GM12878 (cell line): ENCODE measurements around the gene ZNF410. TPM values are rescaled to one million over a fixed set of nuclear protein-coding genes. Genes with fewer than 3 reads are reported as not detected.

Experiments
- KLF5 ChIP-seq: fragments of 450-650 bp; IDR thresholded peaks from 2 replicates; pipeline ENCODE4 v1.6.1; 2014; ENCODE audit warnings: mild to moderate bottlenecking; ENCODE audit not compliant: partially characterized antibody
- NRF1 ChIP-seq: conservative IDR thresholded peaks from 2 replicates; pipeline ENCODE4 v1.6.1; 2011; ENCODE audit warnings: mild to moderate bottlenecking, low read depth, low read length, improper control_type of control experiment
- PAX8 ChIP-seq: fragments of 450-650 bp; IDR thresholded peaks from 2 replicates; pipeline ENCODE4 v1.6.1; 2017; ENCODE audit warnings: mild to moderate bottlenecking, moderate library complexity
- SMAD1 ChIP-seq: fragments of 450-650 bp; IDR thresholded peaks from 2 replicates; pipeline ENCODE4 v1.6.1; 2018; ENCODE audit warnings: mild to moderate bottlenecking, low read depth; ENCODE audit not compliant: partially characterized antibody
- SMC3 ChIP-seq: IDR thresholded peaks from 2 replicates; pipeline ENCODE4 v1.6.1; 2011; ENCODE audit warnings: low read length, improper control_type of control experiment, borderline replicate concordance
- TAF1 ChIP-seq: IDR thresholded peaks from 2 replicates; pipeline ENCODE4 v1.6.1; 2011; ENCODE audit warnings: mild to moderate bottlenecking, low read depth, low read length, borderline replicate concordance
- TBL1XR1 ChIP-seq: IDR thresholded peaks from 2 replicates; pipeline ENCODE4 v1.6.1; 2012; ENCODE audit warnings: low read depth, low read length, improper control_type of control experiment
- TCF12 ChIP-seq: IDR thresholded peaks from 2 replicates; pipeline ENCODE4 v1.6.1; 2011; ENCODE audit warnings: low read depth, mild to moderate bottlenecking, low read length
- TCF7 ChIP-seq: IDR thresholded peaks from 2 replicates; pipeline ENCODE4 v1.6.1; 2014; ENCODE audit warnings: antibody characterized with exemption, borderline replicate concordance
- ZSCAN29 ChIP-seq: fragments of 450-650 bp; IDR thresholded peaks from 2 replicates; pipeline ENCODE4 v1.6.1; 2017; ENCODE audit warnings: mild to moderate bottlenecking, moderate library complexity
- polyA plus RNA-seq, 11 experiments: library from polyadenylated mRNA; depleted of rRNA in 4 of 11; unstranded in 6 of 11; stranded (reverse) in 5 of 11; fragments of >200 nt; fragmentation: Nextera tagmentation in 4 of 11; fragmentation: Illumina TruSeq in 1 of 11; extraction: Ambion mirVana in 4 of 11; extraction: Trizol in 1 of 11; gene quantifications; 1 replicate in 1 of 11; 2 replicates in 10 of 11; pipeline versions ENCODE4 v1.2.1 to v1.2.3, GENCODE V29; 2011 to 2016; ENCODE audit warnings: inconsistent platforms in 2 of 11, missing spikeins in 2 of 11, low read depth in 1 of 11
- total RNA-seq, 4 experiments: library from RNA; depleted of rRNA in 3 of 4; stranded (reverse); fragments of >200 nt in 3 of 4; fragmentation: Illumina TruSeq in 1 of 4; extraction: Trizol in 1 of 4; gene quantifications; 2 replicates each; pipeline versions ENCODE4 v1.2.1 to v1.2.3, GENCODE V29; 2013 to 2021
- TF ChIP-seq, protein P1 (sequence below), 3 experiments: IDR thresholded peaks in 2 of 3; conservative IDR thresholded peaks in 1 of 3; 2 replicates each; pipeline ENCODE4 v1.5.1; 2011; ENCODE audit warnings: low read depth in 3 of 3, low read length in 3 of 3, mild to moderate bottlenecking in 3 of 3, control low read depth in 2 of 3, moderate library complexity in 2 of 3, inconsistent platforms in 1 of 3, mixed read lengths in 1 of 3; ENCODE audit not compliant: control insufficient read depth in 2 of 3, insufficient read depth in 1 of 3; ENCODE audit errors: extremely low read depth in 1 of 3
- TF ChIP-seq, protein P2 (sequence below): fragments of 450-650 bp; IDR thresholded peaks from 2 replicates; pipeline ENCODE4 v1.6.1; 2017; ENCODE audit warnings: mild to moderate bottlenecking, moderate library complexity
- TF ChIP-seq, protein P3 (sequence below): fragments of 450-650 bp; IDR thresholded peaks from 2 replicates; pipeline ENCODE4 v1.6.1; 2018; ENCODE audit warnings: borderline replicate concordance, mild to moderate bottlenecking; ENCODE audit not compliant: partially characterized antibody
- TF ChIP-seq, protein P4 (sequence below): IDR thresholded peaks from 2 replicates; pipeline ENCODE4 v1.6.1; 2012; ENCODE audit warnings: low read depth, low read length, improper control_type of control experiment
- TF ChIP-seq, protein P5 (sequence below): IDR thresholded peaks from 2 replicates; pipeline ENCODE4 v1.6.1; 2012; ENCODE audit warnings: low read length, inconsistent platforms
- TF ChIP-seq, protein P6 (sequence below): fragments of 450-650 bp; IDR thresholded peaks from 2 replicates; pipeline ENCODE4 v1.6.1; 2014; ENCODE audit warnings: mild to moderate bottlenecking

The ZNF410 gene
- total and polyA plus RNA-seq, 10 of the 15 experiments (the other 5 are each of a cell fraction or from before 2014, with no cell fraction given) = 31.2 to 56.6 (median 47.7) TPM

DNA sequence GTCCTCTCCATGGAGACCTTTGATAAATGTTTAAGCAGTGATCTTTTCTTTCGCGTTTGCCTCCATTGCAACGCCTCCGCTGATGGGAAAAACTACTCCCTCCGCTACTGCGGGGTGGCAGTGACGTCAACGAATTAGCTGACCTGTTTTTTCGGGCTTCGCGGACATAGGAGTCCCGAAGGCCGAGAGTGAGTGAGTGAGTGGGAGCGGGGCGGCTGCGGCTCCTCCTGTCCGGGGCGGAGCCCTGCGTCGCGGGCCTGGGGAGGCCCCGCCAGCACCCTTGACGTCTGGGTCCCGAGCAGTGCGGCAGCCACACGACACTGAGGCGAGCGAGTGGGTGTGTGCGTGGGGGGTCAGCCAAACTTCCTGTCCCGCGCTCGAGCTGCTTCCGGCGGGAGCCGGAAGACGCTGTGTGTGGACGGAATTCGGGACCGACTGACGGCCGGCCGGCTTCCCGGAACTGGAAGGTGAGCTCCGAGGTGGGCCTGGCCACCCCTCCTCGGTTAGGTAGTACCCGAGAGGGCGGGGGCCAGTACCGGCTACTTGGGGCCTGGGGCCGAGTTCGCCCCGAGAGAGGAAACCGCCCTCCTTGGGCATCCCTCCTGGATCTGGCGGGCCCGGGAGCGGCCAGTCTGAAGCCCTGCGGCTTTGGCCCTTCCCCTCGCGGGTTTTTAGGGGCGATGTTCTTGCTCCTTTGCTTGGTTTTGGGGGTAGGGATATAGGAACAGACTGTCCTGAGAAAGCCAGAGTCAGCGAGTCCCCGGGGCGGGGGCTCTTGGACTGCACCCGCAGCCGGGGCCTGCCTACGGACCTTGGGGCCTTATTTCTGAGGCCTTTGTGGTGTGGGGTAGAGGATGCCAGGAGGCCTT lies at the start of gene ZNF410 (continued):
- TF ChIP-seq, protein P1, sequence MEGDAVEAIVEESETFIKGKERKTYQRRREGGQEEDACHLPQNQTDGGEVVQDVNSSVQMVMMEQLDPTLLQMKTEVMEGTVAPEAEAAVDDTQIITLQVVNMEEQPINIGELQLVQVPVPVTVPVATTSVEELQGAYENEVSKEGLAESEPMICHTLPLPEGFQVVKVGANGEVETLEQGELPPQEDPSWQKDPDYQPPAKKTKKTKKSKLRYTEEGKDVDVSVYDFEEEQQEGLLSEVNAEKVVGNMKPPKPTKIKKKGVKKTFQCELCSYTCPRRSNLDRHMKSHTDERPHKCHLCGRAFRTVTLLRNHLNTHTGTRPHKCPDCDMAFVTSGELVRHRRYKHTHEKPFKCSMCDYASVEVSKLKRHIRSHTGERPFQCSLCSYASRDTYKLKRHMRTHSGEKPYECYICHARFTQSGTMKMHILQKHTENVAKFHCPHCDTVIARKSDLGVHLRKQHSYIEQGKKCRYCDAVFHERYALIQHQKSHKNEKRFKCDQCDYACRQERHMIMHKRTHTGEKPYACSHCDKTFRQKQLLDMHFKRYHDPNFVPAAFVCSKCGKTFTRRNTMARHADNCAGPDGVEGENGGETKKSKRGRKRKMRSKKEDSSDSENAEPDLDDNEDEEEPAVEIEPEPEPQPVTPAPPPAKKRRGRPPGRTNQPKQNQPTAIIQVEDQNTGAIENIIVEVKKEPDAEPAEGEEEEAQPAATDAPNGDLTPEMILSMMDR (IDR thresholded peaks at IDR 0.05 in 2 of 3, conservative IDR thresholded peaks at IDR 0.05 in 1 of 3; ENCODE audit: control insufficient read depth in 2 of 3, extremely low read depth in 1 of 3, insufficient read depth in 1 of 3, low read depth in 3 of 3, low read length in 3 of 3) = no peak
- TF ChIP-seq SMC3 (no peak), NRF1 (no peak), TCF7 (no peak), SMAD1 (peak; percentile 33), PAX8 (no peak), TCF12 (peak; percentile 64; the same call in 1 of the 2 replicates), TBL1XR1 (0 out of 2 replicates have a peak, but pooled peaks have one; percentile 39), ZSCAN29 (0 out of 2 replicates have a peak, but pooled peaks have one; percentile 43), KLF5 (peak; percentile 84), TAF1 (peak; percentile 61; the same call in 1 of the 2 replicates)
- TF ChIP-seq, protein P2, sequence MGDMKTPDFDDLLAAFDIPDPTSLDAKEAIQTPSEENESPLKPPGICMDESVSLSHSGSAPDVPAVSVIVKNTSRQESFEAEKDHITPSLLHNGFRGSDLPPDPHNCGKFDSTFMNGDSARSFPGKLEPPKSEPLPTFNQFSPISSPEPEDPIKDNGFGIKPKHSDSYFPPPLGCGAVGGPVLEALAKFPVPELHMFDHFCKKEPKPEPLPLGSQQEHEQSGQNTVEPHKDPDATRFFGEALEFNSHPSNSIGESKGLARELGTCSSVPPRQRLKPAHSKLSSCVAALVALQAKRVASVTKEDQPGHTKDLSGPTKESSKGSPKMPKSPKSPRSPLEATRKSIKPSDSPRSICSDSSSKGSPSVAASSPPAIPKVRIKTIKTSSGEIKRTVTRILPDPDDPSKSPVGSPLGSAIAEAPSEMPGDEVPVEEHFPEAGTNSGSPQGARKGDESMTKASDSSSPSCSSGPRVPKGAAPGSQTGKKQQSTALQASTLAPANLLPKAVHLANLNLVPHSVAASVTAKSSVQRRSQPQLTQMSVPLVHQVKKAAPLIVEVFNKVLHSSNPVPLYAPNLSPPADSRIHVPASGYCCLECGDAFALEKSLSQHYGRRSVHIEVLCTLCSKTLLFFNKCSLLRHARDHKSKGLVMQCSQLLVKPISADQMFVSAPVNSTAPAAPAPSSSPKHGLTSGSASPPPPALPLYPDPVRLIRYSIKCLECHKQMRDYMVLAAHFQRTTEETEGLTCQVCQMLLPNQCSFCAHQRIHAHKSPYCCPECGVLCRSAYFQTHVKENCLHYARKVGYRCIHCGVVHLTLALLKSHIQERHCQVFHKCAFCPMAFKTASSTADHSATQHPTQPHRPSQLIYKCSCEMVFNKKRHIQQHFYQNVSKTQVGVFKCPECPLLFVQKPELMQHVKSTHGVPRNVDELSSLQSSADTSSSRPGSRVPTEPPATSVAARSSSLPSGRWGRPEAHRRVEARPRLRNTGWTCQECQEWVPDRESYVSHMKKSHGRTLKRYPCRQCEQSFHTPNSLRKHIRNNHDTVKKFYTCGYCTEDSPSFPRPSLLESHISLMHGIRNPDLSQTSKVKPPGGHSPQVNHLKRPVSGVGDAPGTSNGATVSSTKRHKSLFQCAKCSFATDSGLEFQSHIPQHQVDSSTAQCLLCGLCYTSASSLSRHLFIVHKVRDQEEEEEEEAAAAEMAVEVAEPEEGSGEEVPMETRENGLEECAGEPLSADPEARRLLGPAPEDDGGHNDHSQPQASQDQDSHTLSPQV = peak; percentile 15; the same call in 1 of the 2 replicates
- TF ChIP-seq, protein P3, sequence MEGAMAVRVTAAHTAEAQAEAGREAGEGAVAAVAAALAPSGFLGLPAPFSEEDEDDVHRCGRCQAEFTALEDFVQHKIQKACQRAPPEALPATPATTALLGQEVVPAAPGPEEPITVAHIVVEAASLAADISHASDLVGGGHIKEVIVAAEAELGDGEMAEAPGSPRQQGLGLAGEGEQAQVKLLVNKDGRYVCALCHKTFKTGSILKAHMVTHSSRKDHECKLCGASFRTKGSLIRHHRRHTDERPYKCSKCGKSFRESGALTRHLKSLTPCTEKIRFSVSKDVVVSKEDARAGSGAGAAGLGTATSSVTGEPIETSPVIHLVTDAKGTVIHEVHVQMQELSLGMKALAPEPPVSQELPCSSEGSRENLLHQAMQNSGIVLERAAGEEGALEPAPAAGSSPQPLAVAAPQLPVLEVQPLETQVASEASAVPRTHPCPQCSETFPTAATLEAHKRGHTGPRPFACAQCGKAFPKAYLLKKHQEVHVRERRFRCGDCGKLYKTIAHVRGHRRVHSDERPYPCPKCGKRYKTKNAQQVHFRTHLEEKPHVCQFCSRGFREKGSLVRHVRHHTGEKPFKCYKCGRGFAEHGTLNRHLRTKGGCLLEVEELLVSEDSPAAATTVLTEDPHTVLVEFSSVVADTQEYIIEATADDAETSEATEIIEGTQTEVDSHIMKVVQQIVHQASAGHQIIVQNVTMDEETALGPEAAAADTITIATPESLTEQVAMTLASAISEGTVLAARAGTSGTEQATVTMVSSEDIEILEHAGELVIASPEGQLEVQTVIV = peak; percentile 91
- TF ChIP-seq, protein P4, sequence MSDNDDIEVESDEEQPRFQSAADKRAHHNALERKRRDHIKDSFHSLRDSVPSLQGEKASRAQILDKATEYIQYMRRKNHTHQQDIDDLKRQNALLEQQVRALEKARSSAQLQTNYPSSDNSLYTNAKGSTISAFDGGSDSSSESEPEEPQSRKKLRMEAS = peak; percentile 64; the same call in 1 of the 2 replicates
- TF ChIP-seq, protein P5, sequence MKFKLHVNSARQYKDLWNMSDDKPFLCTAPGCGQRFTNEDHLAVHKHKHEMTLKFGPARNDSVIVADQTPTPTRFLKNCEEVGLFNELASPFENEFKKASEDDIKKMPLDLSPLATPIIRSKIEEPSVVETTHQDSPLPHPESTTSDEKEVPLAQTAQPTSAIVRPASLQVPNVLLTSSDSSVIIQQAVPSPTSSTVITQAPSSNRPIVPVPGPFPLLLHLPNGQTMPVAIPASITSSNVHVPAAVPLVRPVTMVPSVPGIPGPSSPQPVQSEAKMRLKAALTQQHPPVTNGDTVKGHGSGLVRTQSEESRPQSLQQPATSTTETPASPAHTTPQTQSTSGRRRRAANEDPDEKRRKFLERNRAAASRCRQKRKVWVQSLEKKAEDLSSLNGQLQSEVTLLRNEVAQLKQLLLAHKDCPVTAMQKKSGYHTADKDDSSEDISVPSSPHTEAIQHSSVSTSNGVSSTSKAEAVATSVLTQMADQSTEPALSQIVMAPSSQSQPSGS = peak; percentile 90
- TF ChIP-seq, protein P6, sequence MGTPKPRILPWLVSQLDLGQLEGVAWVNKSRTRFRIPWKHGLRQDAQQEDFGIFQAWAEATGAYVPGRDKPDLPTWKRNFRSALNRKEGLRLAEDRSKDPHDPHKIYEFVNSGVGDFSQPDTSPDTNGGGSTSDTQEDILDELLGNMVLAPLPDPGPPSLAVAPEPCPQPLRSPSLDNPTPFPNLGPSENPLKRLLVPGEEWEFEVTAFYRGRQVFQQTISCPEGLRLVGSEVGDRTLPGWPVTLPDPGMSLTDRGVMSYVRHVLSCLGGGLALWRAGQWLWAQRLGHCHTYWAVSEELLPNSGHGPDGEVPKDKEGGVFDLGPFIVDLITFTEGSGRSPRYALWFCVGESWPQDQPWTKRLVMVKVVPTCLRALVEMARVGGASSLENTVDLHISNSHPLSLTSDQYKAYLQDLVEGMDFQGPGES = no peak
